ENCODE results near the gene SNX8.

- TF ChIP-seq RAD21 (IDR thresholded peaks at IDR 0.05) (no peak), CTCF (IDR thresholded peaks at IDR 0.05; ENCODE audit: low read depth, low read length, missing input control) (no peak), MAX (IDR thresholded peaks at IDR 0.05) (no peak), REST (IDR thresholded peaks at IDR 0.05) (no peak), JUND (IDR thresholded peaks at IDR 0.05) (no peak), TAF1 (conservative IDR thresholded peaks at IDR 0.05) (no peak), YY1 (IDR thresholded peaks at IDR 0.05) (no peak), EGR1 (IDR thresholded peaks at IDR 0.05; ENCODE audit: low read depth in 2 of 2) (no peak)
Measured at GRCh38 chr7:2217716-2218443, 96.4 kb downstream of the SNX8 start.

Data from liver (tissue), 3 donors.